ENCODE measurements around the gene TNK1.

Gene TNK1

GRCh38 chr17:7355053-7355452 is 25.8 kb upstream of the TNK1 start, which contains the start of gene TMEM95:
Gene TMEM95, plus strand, starts transcription at chr17:7355156. Its CDS starts 49 bp downstream, at chr17:7355205.
- ChIA-PET POLR2A (ENCODE audit: low non-redundant PET) (interaction anchor here (0.5 to 1.2 kb wide), 7 partner anchors 13 to 232 kb away, joined by 3 to 6 read pairs (median 3); partner anchors contain the start of genes PLSCR3 and TNK1), CTCF (interaction anchor here (0.6 to 1.7 kb wide), 7 partner anchors 13 to 128 kb away, joined by 3 to 5 read pairs (median 4); partner anchors contain the start of gene SPEM1)
- H3K27ac ChIP-seq, result peak within 1 kb of the TSS; percentile 100
- no peak for DNase-seq (ENCODE audit: low spot score)
- TF ChIP-seq CTCF (conservative IDR thresholded peaks at IDR 0.05; ENCODE audit: low read depth), result no peak

- peak overlapping the region; percentile 100 for H3K27ac ChIP-seq
- ChIA-PET CTCF (interaction anchor here (0.6 to 1.7 kb wide), 10 partner anchors 12 to 128 kb away, joined by 3 to 5 read pairs (median 4); partner anchors contain the start of genes SPEM1, TMEM256 and TNK1), POLR2A (ENCODE audit: low non-redundant PET) (interaction anchor here (0.5 to 1.3 kb wide), 5 partner anchors 13 to 205 kb away, joined by 3 to 5 read pairs (median 3); partner anchors contain the start of gene PLSCR3)
- DNase-seq (ENCODE audit: low spot score), result no peak
- no peak for TF ChIP-seq CTCF (conservative IDR thresholded peaks at IDR 0.05; ENCODE audit: low read depth)
These were observed 25.3 kb upstream of the TNK1 start for GRCh38 chr17:7355573-7355972.

GRCh38 chr17:7356072-7356549 is 24.8 kb upstream of the TNK1 start:
- TF ChIP-seq CTCF (conservative IDR thresholded peaks at IDR 0.05; ENCODE audit: low read depth), result peak; percentile 75
- peak; percentile 50 for DNase-seq (ENCODE audit: low spot score)
- ChIA-PET POLR2A (ENCODE audit: low non-redundant PET) (interaction anchor here (0.7 to 1.3 kb wide), 3 partner anchors 24 to 204 kb away, joined by 3 read pairs; no protein-coding TSS in a partner anchor), CTCF (interaction anchor here (0.6 to 1.7 kb wide), 14 partner anchors 12 to 156 kb away, joined by 3 to 5 read pairs (median 4); partner anchors contain the start of genes SPEM2, TMEM256 and TNK1)
- H3K27ac ChIP-seq, result peak overlapping the region; percentile 100

- DNase-seq (ENCODE audit: low spot score), result no peak
- ChIA-PET POLR2A (ENCODE audit: low non-redundant PET) (interaction anchor here (1.3 kb wide), 1 partner anchor 25 kb away, joined by 3 read pairs; no protein-coding TSS in a partner anchor), CTCF (interaction anchor here (0.6 to 1.3 kb wide), 6 partner anchors 16 to 155 kb away, joined by 3 to 4 read pairs (median 3); partner anchors contain the start of genes SPEM2 and TMEM256)
- no peak for TF ChIP-seq CTCF (conservative IDR thresholded peaks at IDR 0.05; ENCODE audit: low read depth)
- no peak overlapping the region for H3K27ac ChIP-seq
These were observed 24.1 kb upstream of the TNK1 start for GRCh38 chr17:7356756-7357155.

GRCh38 chr17:7357381-7357780 is 23.5 kb upstream of the TNK1 start:
- TF ChIP-seq CTCF (conservative IDR thresholded peaks at IDR 0.05; ENCODE audit: low read depth), result no peak
- POLR2A ChIA-PET (ENCODE audit: low non-redundant PET), result no interaction called here
- CTCF ChIA-PET, result no interaction called here
- no peak for DNase-seq (ENCODE audit: low spot score)
- H3K27ac ChIP-seq, result no peak overlapping the region

- POLR2A ChIA-PET (ENCODE audit: low non-redundant PET), result interaction anchor here (0.8 kb wide), 1 partner anchor 18 kb away, joined by 6 read pairs; no protein-coding TSS in a partner anchor
- no peak for TF ChIP-seq CTCF (conservative IDR thresholded peaks at IDR 0.05; ENCODE audit: low read depth)
- CTCF ChIA-PET, result interaction anchor here (0.7 to 1.0 kb wide), 4 partner anchors 11 to 712 kb away, joined by 3 read pairs; partner anchors contain the start of gene PLSCR3
- DNase-seq (ENCODE audit: low spot score), result no peak
- H3K27ac ChIP-seq, result no peak overlapping the region
These were observed 19.0 kb upstream of the TNK1 start for GRCh38 chr17:7361906-7362305.

All from RWPE1 (cell line).